GM21515 (cell line): Measurements from ENCODE around the gene OAS1.
A peak's percentile ranks its signal among the peaks of the same experiment; 100 is the strongest.
"Not testable (repeated sequence)": the region's sequence is repeated elsewhere in the genome, so short reads cannot be mapped to it uniquely, and the experiment has no call there.

Experiments
- ATAC-seq: cut with Tn5 transposase; IDR thresholded peaks from one replicate; pipeline ENCODE4 v1.9.1; 2021; ENCODE audit not compliant: unreplicated experiment

OAS1 gene

DNA sequence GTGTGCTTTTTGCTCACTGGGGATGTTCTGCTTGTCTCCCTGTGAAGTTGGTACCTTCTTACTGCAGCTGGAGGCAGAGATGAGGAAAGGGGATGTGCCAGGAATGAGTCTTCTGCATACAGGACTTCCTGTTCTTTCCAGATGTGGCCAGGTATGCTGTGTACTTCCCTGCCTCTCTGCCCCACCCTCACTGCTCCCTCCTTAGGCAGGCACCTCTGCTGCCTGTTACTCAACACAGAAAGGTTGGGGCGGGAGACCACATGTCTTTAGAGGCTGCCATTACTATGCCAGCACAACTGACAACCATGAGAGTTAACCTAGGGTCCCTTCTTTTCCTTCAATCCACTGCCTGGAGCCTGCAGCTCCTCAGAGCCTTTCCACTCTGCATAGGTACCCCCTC, 29.5 kb downstream of the OAS1 start:
- ATAC-seq = no peak

DNA sequence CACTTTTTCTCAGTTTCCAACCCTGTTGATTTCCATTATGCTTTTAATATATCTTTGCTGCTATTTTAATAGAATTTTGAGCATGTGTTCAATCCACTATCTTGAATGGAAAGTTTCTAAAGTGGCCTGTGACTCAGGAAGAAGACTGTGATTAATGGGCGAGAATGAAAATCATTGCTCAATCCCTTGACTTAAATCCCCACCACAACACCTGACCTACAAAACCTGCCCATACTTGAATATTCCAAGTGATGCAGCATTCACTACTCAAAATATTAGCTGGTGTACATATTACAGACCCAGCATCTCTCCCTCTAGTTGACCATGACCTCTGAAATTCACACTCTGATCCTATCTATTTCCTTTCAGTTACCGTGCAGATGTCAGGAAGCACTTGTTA, 30.2 kb downstream of the OAS1 start:
- ATAC-seq = no peak

DNA sequence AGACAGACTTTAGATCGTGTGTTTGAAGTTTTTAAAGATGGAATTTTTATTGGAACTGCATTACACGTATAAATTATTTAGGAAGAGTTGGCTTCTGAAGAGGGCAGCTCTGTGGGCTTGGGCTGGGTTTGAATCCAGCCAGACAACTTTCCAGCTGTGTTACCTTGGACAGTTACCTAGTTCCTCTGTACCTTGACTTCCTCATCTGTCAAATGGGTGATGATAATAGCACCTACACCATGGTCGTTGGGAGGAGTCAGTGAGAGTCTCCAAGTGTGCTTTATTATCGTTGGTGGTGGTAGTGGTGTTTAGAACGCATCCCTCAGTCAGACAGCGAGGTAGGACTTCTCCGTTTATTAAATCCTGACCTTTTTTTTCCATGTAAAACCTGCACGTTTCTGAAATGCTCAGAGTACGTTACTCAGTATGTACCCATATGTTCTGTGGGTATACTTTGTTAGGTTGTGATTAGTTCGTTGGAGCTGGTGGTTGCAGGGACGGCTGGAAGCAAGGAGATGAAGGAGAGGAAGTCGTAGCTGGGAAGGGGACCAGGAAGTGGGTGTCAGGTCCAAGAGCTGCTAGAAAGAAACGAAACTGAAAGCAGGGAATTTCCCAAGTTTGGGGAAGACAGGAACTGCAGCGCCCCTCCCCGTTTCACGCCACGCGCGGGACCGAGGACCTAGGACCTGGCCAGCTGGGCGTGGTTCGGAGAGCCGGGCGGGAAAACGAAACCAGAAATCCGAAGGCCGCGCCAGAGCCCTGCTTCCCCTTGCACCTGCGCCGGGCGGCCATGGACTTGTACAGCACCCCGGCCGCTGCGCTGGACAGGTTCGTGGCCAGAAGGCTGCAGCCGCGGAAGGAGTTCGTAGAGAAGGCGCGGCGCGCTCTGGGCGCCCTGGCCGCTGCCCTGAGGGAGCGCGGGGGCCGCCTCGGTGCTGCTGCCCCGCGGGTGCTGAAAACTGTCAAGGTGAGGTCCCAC, 31.3 kb downstream of the OAS1 start, which contains the start of gene OAS3:
OAS3 (plus strand) TSS at position 734 of the 979 bp plus-strand sequence; CDS start at position 791, 57 bp downstream.
- ATAC-seq = no peak

DNA sequence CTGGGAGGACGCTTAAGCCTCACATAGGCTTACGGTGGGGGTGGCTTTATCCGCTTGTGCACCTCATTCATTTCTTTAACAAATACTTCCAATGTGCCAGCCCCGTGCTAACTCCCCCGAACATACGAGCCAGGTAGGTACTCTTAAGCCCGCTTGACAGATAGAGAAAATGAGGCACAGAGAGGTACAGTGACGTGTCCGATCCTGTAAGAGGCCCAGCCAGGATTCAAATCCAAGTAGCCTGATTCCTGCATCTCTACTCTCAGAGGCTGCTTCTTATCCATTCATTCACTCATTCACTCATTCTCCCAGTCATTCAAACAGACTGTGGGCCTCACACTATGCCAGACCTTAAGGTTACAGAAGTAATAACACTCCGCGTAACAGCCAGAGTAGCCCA, 32.0 kb downstream of the OAS1 start:
- ATAC-seq = no peak

DNA sequence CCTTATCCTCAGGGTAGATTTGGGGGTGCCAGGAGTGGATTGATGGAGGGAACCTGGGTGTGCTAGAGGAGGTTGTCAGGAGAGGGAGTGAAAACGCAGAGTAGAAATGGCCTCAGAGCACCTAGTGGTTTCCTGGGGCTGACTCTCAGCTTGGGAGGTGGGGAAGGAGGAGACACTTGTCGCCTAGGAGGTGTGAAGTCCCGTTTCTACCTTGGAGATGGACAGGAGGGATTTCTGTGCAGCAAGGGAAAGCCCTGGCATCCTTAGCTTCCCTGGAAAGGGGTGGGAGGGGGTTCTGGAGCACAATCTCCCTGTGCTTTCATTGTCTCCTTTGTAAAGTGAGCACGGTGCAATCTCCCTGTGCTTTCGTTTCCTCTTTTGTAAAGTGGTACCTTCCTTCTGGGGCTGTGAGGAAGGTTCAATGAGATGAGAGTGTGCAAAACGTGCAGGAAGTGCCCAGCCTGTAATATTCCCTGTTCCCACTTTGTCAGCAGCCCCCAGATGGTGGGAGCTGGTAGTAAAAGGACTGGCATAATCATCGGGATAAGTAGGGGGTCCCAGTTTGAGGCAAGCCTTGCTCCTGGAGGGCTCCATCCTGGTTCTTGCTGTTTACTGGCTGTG, 33.1 kb downstream of the OAS1 start:
- ATAC-seq = peak; percentile 65

DNA sequence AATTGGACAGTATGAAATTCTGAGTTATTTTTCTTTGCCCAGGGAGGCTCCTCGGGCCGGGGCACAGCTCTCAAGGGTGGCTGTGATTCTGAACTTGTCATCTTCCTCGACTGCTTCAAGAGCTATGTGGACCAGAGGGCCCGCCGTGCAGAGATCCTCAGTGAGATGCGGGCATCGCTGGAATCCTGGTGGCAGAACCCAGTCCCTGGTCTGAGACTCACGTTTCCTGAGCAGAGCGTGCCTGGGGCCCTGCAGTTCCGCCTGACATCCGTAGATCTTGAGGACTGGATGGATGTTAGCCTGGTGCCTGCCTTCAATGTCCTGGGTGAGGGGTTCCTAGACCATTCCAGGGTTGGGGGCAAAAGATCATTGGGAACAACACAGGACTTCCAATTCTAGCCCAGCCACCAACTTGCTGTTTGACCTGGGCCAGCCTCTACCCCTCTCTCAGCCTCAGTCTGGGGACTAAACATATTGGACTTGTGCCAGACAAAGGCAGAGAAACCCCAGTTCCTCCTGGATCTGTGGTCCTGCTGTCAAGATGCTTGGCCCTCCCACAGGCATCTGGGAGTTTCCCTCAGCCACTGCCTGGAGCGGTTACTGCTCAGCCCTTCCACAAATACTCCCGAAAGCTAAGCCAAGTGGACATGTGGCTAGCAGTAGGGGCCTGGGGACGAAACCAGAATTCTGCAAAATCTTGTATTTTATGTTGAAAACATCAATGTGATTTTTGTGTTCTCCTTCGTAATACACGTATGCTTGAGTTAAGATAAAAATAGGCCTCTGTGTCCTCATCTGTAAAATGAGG, 35.0 kb downstream of the OAS1 start:
- no peak for ATAC-seq

DNA sequence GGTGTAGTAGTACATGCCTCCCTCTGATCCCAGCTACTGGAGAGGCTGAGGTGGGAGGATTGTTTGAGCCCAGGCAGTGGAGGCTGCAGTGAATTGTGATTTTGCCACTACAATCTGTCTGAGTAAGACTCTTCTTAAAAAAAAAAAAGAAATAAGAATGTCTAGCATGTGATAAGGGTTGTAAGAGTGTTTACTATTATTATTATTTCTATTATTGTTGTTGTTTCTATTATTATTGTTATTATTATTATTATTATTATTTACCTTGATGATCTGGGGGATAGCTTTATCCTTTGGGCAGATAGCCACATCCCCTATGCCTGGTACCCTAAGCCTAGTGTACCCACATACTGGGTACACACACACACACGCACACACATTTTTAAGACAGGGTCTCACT, 35.8 kb downstream of the OAS1 start:
- no peak for ATAC-seq

DNA sequence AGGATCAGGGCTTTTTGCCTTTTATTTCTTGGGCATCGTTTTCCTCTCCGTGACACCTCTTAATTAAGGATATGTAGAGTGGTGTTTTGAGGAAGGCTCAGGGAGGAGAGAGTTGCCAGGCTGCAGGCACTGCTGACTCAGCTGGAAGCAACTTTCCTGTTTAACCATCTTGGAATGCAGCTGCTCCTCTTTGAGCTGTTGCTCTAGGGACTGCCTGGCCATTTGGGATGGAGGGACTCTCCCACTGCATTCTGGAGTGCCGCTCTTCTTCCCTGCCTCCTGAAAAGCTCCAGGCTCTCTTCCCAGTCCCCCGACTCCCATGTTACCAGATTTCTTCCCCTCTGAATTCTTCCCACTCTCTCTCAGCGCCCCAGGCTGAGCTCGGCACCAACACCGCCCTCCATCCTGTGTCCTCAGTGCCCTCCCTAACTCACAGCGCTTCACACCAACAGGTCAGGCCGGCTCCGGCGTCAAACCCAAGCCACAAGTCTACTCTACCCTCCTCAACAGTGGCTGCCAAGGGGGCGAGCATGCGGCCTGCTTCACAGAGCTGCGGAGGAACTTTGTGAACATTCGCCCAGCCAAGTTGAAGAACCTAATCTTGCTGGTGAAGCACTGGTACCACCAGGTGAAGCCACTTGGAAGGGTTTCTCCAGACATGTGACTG, 37.4 kb downstream of the OAS1 start:
- no peak for ATAC-seq

DNA sequence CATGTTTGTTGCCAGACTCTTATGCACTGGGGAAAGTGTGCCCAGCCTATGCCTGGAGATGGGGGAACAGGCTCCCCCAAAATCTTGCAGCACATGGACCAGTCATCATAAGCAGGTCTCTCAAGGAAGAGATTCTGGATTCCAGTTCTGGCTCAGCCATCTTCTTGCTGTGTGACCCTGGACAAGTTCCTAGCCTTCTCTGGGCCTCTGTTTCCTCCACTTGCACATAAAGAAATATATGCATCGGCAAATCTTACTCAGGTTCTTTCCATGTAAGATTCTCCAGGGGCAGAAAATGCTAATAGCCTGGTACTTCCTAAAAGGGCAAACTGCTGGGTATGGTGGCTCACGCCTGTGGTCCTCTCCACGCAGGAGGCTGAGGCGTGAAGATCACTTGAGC, 38.8 kb downstream of the OAS1 start:
- no peak for ATAC-seq

DNA sequence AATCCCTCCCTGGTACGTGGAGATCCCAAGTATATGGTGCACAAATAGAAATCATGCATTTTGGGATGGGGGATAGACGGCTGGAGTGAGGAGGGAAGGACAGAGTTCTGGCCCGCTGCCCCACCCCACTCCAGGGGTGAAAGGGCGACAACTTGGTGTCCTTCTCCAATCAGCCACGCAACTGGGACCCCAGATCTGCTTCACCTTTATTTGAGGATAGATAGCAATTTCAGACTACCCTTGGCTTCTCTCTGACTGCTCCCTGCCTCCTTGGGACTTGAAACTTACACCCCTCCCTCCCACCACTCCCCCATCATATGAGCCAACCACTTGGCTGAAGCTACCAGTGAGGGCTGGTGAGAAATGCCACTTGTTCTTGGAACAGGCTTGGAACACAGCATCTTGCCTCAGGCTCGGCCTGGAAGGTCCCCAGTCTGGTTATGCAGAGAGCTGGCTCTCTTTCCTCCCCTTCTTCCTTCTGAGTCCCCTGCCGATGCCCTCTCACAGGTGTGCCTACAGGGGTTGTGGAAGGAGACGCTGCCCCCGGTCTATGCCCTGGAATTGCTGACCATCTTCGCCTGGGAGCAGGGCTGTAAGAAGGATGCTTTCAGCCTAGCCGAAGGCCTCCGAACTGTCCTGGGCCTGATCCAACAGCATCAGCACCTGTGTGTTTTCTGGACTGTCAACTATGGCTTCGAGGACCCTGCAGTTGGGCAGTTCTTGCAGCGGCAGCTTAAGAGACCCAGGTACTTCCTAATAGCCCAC, 39.7 kb downstream of the OAS1 start:
- ATAC-seq = no peak

DNA sequence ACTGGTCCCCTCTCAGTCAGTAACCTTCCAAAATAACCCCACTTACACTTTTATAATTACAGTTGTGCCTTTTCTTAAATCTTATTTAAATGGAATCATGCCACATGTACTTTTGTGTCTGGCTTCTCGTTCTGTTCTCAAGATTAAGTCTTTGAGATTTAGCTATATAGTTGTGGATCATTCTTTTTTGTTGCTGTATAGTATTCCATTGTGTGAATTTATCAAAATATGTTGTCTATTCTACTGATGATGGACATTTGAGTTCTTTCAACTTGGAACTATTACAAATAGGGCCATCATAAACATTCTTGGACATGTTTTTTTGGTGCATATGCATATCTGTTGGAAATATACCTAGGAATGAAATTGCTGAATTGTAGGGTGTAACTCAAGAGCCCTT, 40.6 kb downstream of the OAS1 start:
- ATAC-seq = no peak

DNA sequence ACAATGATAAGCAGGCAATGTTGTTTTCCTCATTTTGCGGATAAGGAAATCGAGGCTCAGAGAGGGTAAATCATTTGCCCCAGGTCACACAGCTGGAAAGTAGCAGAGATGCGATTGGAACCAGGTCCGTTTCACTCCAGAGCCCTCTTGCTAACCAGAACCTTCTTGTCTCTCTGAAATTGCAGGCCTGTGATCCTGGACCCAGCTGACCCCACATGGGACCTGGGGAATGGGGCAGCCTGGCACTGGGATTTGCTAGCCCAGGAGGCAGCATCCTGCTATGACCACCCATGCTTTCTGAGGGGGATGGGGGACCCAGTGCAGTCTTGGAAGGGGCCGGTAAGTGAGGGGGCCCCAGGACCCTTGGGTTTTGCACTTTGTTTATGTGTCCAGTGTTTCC, 41.0 kb downstream of the OAS1 start:
- no peak for ATAC-seq

DNA sequence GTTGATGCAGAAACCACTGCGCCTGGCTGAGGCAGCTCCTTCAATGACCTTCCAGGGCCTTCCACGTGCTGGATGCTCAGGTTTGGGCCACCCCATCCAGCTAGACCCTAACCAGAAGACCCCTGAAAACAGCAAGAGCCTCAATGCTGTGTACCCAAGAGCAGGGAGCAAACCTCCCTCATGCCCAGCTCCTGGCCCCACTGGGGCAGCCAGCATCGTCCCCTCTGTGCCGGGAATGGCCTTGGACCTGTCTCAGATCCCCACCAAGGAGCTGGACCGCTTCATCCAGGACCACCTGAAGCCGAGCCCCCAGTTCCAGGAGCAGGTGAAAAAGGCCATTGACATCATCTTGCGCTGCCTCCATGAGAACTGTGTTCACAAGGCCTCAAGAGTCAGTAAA, 42.0 kb downstream of the OAS1 start:
- no peak for ATAC-seq

DNA sequence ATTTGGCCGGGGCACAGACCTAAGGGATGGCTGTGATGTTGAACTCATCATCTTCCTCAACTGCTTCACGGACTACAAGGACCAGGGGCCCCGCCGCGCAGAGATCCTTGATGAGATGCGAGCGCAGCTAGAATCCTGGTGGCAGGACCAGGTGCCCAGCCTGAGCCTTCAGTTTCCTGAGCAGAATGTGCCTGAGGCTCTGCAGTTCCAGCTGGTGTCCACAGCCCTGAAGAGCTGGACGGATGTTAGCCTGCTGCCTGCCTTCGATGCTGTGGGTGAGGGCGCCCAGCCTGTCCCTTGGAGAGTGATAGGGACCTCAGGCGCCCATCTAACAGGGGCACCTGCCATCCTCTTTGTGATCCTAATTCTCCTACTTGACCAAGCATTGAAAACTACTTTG, 43.9 kb downstream of the OAS1 start:
- no peak for ATAC-seq

DNA sequence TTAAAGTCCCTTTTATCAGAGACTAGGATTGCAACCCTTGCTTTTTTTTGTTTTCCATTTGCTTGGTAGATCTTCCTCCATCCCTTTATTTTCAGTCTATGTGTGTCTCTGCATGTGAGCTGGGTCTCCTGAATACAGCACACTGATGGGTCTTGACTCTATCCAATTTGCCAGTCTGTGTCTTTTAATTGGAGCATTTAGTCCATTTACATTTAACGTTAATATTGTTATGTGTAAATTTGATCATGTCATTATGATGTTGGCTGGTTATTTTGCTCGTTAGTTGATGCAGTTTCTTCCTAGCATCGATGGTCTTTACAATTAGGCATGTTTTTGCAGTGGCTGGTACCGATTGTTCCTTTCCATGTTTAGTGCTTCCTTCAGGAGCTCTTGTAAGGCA, 50.4 kb downstream of the OAS1 start:
- ATAC-seq = not testable (repeated sequence)

DNA sequence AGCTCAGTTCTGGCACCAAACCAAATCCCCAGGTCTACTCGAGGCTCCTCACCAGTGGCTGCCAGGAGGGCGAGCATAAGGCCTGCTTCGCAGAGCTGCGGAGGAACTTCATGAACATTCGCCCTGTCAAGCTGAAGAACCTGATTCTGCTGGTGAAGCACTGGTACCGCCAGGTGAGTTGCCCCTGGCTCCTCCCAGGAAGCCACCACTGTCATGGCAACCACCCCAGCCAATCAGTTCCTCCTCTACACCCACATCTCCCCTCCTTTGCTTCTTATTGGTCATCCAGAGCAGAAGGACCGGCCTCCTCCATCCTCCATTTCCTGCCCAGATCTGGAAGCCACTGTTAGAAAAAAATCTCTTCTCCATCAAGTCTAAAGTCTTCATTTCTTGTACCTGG, 54.3 kb downstream of the OAS1 start:
- no peak for ATAC-seq

DNA sequence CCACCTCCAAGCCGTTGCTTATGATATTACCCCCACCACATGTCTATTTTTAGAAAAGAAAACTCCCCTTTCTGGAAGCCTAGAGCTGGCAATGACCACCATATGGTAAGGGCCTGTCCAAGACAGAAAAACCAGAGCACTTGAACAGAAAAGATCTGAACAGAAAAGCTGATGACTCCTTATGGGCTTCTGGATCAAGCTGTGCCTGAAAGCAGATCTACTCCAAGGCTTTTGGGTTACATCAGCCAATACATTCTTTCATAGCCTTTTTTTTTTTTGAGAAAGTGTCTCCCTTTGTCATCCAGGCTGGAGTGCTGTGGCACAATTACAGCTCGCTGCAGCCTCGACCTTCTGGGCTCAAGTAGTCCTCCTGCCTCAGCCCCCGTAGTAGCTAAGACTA, 54.8 kb downstream of the OAS1 start:
- ATAC-seq = no peak

DNA sequence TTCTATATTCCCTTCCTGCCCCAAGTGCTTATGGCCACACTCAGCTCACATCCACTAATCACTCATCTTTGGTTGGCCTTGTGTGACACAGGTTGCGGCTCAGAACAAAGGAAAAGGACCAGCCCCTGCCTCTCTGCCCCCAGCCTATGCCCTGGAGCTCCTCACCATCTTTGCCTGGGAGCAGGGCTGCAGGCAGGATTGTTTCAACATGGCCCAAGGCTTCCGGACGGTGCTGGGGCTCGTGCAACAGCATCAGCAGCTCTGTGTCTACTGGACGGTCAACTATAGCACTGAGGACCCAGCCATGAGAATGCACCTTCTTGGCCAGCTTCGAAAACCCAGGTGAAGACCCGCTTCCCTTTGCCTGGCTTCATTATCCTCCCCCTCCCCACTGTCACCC, 55.8 kb downstream of the OAS1 start:
- ATAC-seq = no peak

DNA sequence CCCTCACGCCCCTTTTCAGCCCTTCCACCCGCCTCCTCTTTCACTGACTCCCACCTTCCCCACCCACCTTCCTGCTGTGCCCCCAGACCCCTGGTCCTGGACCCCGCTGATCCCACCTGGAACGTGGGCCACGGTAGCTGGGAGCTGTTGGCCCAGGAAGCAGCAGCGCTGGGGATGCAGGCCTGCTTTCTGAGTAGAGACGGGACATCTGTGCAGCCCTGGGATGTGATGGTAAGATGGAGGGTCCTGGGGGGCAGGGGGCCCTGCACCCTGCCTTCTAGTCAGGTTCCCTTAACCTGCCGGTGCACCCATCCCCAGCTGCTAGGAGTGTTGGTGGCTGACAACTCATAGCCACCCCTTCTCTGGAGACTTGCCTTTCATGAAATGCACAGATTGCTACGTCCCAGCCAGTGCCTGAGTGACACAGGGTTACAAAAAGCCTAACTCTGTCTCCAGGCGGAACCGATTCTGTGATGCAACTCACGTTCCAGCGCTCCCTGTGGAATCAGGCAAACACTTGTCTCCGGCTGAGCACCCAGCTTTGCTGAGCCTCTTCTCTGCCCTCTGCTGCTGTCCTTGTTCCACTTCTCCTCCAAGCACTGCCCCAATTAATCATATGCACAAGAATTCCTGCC, 56.6 kb downstream of the OAS1 start:
- ATAC-seq = no peak
